Fibroblast of villous mesenchyme (primary cell): ENCODE results near the gene KCNK15. TPM values are rescaled to one million over a fixed set of nuclear protein-coding genes. Genes with fewer than 3 reads are reported as not detected.

Source experiments
- DNase-seq: peaks from one replicate; pipeline ENCODE4 v3.0.0-alpha.2; 2010; ENCODE audit warnings: low read depth
- H3K4me3 ChIP-seq: 2 replicates; pipeline ENCODE4 v1.5.1; 2011; ENCODE audit warnings: low read depth, mild to moderate bottlenecking, low read length
- CTCF ChIP-seq: IDR thresholded peaks from 2 replicates; pipeline ENCODE4 v1.5.1; 2012; ENCODE audit warnings: low read depth, mild to moderate bottlenecking, low read length; ENCODE audit not compliant: insufficient read depth
- total RNA-seq: library from RNA; depleted of rRNA; stranded (reverse); fragments of >200 nt; gene quantifications from 2 replicates; pipeline ENCODE4 v1.2.3, GENCODE V29; 2012

Gene KCNK15
- total RNA-seq, 1 donor = 1.7 TPM

- DNase-seq = peak; percentile 98
- no peak overlapping the region for H3K4me3 ChIP-seq
- no peak for TF ChIP-seq CTCF
Measured at GRCh38 chr20:44702776-44703175, 42.9 kb upstream of the KCNK15 start.

- TF ChIP-seq CTCF = no peak
- no peak for DNase-seq
- H3K4me3 ChIP-seq = no peak overlapping the region
Measured at GRCh38 chr20:44703183-44703925, 42.3 kb upstream of the KCNK15 start.

GRCh38 chr20:44703956-44704488 is 41.6 kb upstream of the KCNK15 start:
- DNase-seq = no peak
- H3K4me3 ChIP-seq = no peak overlapping the region
- no peak for TF ChIP-seq CTCF

- DNase-seq = peak; percentile 68
Measured at GRCh38 chr20:44704551-44704971, 41.1 kb upstream of the KCNK15 start.

GRCh38 chr20:44705364-44706094 is 40.1 kb upstream of the KCNK15 start:
- no peak for DNase-seq
- H3K4me3 ChIP-seq = no peak overlapping the region
- no peak for TF ChIP-seq CTCF

More at GRCh38 chr20:44704551-44704971, 41.1 kb upstream of the KCNK15 start:
- no peak overlapping the region for H3K4me3 ChIP-seq
- no peak for TF ChIP-seq CTCF

- no peak for TF ChIP-seq CTCF
- no peak for DNase-seq
- H3K4me3 ChIP-seq = no peak overlapping the region
Measured at GRCh38 chr20:44706301-44707017, 39.2 kb upstream of the KCNK15 start.
